GM23338 (cell line): Measurements from ENCODE around the gene SHISA8. TPM values are rescaled to one million over a fixed set of nuclear protein-coding genes. Genes with fewer than 3 reads are reported as not detected.

ENCODE experiments used
- CREB1 ChIP-seq: fragments of 250-450 bp; sonication (Bioruptor Pico); IDR thresholded peaks from 2 replicates; pipeline ENCODE4 v1.5.0; 2020; ENCODE audit warnings: low read depth, mild to moderate bottlenecking, moderate library complexity
- JUNB ChIP-seq: IDR thresholded peaks from one replicate; pipeline ENCODE4 v1.6.1; 2016; ENCODE audit warnings: antibody characterized with exemption; ENCODE audit not compliant: unreplicated experiment
- NANOG ChIP-seq: IDR thresholded peaks from 2 replicates; pipeline ENCODE4 v1.6.1; 2016; ENCODE audit warnings: antibody characterized with exemption, borderline replicate concordance
- POLR2AphosphoS5 ChIP-seq: IDR thresholded peaks from 2 replicates; pipeline ENCODE4 v1.6.1; 2016; ENCODE audit warnings: antibody characterized with exemption, low read depth
- ZNF114 ChIP-seq: fragments of 250-450 bp; sonication (Bioruptor Pico); IDR thresholded peaks from 2 replicates; pipeline ENCODE4 v1.5.0; 2020; ENCODE audit warnings: mild to moderate bottlenecking, moderate library complexity
- ZNF331 ChIP-seq: fragments of 250-450 bp; sonication (Bioruptor Pico); IDR thresholded peaks from 2 replicates; pipeline ENCODE4 v1.5.0; 2020; ENCODE audit warnings: low read depth, mild to moderate bottlenecking, moderate library complexity
- microRNA counts: library from miRNA; unstranded; fragments of <30 nt; microRNA quantifications from one replicate; lab custom pipeline; 2017
- microRNA-seq: library from miRNA; unstranded; fragments of <30 nt; microRNA quantifications from one replicate; pipeline ENCODE4, GENCODE V29; 2017
- polyA plus RNA-seq: library from polyadenylated mRNA; unstranded; fragments of >200 nt; fragmentation: Nextera tagmentation; extraction: Ambion mirVana; gene quantifications from 2 replicates; pipeline ENCODE4 v1.2.1, GENCODE V29; 2016
- small RNA-seq: library from RNA; depleted of rRNA; stranded (forward); fragments of <200 nt; gene quantifications from one replicate; pipeline ENCODE3, GENCODE V24; 2014; ENCODE audit warnings: low replicate concordance
- total RNA-seq: library from RNA; depleted of rRNA; stranded (reverse); fragments of >200 nt; shearing (Covaris generic); gene quantifications from 2 replicates; pipeline ENCODE4 v1.2.3, GENCODE V29; 2014; rRNA removed
- TF ChIP-seq, protein P1 (sequence below): IDR thresholded peaks from one replicate; pipeline ENCODE4 v1.6.1; 2018; ENCODE audit warnings: antibody characterized with exemption; ENCODE audit not compliant: unreplicated experiment
- TF ChIP-seq, protein P2 (sequence below), 2 experiments: fragments of 200-600 bp in 1 of 2; sonication (generic) in 1 of 2; conservative IDR thresholded peaks; 2 replicates each; pipeline versions ENCODE4 v1.5.1 to v1.6.1; 2016 to 2017; ENCODE audit warnings: antibody characterized with exemption in 2 of 2, low read depth in 2 of 2, mild to moderate bottlenecking in 2 of 2, moderate library complexity in 1 of 2
- TF ChIP-seq, protein P3 (sequence below): IDR thresholded peaks from 2 replicates; pipeline ENCODE4 v1.6.1; 2016; ENCODE audit warnings: antibody characterized with exemption

The SHISA8 gene
- total and polyA plus RNA-seq, 2 experiments from 2014 or later = 5.1 TPM; not detected in 1

DNA sequence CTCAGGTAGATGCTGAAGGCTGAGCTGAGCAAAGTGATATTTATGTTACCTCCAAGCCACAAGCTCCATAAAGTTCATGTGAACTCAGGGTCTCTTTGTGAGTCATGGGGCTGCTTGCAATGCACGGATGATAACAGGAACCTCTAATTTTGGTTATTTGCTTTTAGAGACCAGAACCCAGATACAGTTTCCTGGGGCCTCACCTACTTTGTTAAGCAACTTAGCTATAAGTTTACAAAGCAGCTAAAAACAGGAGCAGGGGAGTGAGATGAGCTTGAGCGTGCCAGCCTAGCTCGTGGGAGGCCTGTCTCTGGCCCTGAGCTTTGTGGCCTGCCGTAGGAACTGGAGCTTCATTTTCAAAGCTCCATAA lies 52.7 kb downstream of the SHISA8 start (continued):
- TF ChIP-seq, protein P1, sequence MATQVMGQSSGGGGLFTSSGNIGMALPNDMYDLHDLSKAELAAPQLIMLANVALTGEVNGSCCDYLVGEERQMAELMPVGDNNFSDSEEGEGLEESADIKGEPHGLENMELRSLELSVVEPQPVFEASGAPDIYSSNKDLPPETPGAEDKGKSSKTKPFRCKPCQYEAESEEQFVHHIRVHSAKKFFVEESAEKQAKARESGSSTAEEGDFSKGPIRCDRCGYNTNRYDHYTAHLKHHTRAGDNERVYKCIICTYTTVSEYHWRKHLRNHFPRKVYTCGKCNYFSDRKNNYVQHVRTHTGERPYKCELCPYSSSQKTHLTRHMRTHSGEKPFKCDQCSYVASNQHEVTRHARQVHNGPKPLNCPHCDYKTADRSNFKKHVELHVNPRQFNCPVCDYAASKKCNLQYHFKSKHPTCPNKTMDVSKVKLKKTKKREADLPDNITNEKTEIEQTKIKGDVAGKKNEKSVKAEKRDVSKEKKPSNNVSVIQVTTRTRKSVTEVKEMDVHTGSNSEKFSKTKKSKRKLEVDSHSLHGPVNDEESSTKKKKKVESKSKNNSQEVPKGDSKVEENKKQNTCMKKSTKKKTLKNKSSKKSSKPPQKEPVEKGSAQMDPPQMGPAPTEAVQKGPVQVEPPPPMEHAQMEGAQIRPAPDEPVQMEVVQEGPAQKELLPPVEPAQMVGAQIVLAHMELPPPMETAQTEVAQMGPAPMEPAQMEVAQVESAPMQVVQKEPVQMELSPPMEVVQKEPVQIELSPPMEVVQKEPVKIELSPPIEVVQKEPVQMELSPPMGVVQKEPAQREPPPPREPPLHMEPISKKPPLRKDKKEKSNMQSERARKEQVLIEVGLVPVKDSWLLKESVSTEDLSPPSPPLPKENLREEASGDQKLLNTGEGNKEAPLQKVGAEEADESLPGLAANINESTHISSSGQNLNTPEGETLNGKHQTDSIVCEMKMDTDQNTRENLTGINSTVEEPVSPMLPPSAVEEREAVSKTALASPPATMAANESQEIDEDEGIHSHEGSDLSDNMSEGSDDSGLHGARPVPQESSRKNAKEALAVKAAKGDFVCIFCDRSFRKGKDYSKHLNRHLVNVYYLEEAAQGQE = no peak
- no peak for TF ChIP-seq CREB1
- TF ChIP-seq NANOG = no peak
- TF ChIP-seq ZNF331 (CRISPR knock-in tag) = no peak
- TF ChIP-seq ZNF114 (CRISPR knock-in tag) = no peak
- no peak for TF ChIP-seq POLR2AphosphoS5
- TF ChIP-seq, protein P2, sequence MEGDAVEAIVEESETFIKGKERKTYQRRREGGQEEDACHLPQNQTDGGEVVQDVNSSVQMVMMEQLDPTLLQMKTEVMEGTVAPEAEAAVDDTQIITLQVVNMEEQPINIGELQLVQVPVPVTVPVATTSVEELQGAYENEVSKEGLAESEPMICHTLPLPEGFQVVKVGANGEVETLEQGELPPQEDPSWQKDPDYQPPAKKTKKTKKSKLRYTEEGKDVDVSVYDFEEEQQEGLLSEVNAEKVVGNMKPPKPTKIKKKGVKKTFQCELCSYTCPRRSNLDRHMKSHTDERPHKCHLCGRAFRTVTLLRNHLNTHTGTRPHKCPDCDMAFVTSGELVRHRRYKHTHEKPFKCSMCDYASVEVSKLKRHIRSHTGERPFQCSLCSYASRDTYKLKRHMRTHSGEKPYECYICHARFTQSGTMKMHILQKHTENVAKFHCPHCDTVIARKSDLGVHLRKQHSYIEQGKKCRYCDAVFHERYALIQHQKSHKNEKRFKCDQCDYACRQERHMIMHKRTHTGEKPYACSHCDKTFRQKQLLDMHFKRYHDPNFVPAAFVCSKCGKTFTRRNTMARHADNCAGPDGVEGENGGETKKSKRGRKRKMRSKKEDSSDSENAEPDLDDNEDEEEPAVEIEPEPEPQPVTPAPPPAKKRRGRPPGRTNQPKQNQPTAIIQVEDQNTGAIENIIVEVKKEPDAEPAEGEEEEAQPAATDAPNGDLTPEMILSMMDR (conservative IDR thresholded peaks at IDR 0.05; ENCODE audit: low read depth in 2 of 2) = no peak
- TF ChIP-seq JUNB = no peak
- TF ChIP-seq, protein P3, sequence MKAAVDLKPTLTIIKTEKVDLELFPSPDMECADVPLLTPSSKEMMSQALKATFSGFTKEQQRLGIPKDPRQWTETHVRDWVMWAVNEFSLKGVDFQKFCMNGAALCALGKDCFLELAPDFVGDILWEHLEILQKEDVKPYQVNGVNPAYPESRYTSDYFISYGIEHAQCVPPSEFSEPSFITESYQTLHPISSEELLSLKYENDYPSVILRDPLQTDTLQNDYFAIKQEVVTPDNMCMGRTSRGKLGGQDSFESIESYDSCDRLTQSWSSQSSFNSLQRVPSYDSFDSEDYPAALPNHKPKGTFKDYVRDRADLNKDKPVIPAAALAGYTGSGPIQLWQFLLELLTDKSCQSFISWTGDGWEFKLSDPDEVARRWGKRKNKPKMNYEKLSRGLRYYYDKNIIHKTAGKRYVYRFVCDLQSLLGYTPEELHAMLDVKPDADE = no peak

MicroRNA genes within 50 kb of the gene (microRNA counts, 767-probe panel; counts per million panel counts)
- microRNA hsa-miR-33a-5p (lab: Ali Mortazavi, UCI) = not detected

Small RNA genes within 50 kb of the gene (microRNA-seq; reads per million reads assigned to microRNA genes)
- 19.7 reads per million, percentile 44 among the genes with 10 or more reads in this experiment for gene MIR33A

Small RNA genes within 50 kb of the gene (small RNA-seq; reads per million reads assigned to genes)
- gene MIR33A = 1.4 reads per million, percentile 73 among the genes with 10 or more reads in this experiment

Other genes with a start within 250 kb of the SHISA8 start
- gene SNU13, start 226.2 kb downstream of the SHISA8 start, total RNA-seq = 163 and 193 TPM in 2 replicates
- gene SNU13, start 226.2 kb downstream of the SHISA8 start, polyA plus RNA-seq = 464 and 512 TPM in 2 replicates
- gene MEI1, start 215.6 kb downstream of the SHISA8 start, total RNA-seq = 0.27 and 0.28 TPM in 2 replicates
- 0.09 and 0.87 TPM in 2 replicates for gene MEI1, start 215.6 kb downstream of the SHISA8 start, polyA plus RNA-seq
- 21.0 and 24.5 TPM in 2 replicates for gene CCDC134, start 114.4 kb downstream of the SHISA8 start, total RNA-seq
- gene CCDC134, start 114.4 kb downstream of the SHISA8 start, polyA plus RNA-seq = 2.7 and 4.2 TPM in 2 replicates
- 147 and 163 TPM in 2 replicates for gene SREBF2, start 82.0 kb downstream of the SHISA8 start, total RNA-seq
- 48.7 and 49.8 TPM in 2 replicates for gene SREBF2, start 82.0 kb downstream of the SHISA8 start, polyA plus RNA-seq
- 0.97 and 1.7 TPM in 2 replicates for gene TNFRSF13C, start 11.7 kb upstream of the SHISA8 start, total RNA-seq
- 0.75 and 1.0 TPM in 2 replicates for gene TNFRSF13C, start 11.7 kb upstream of the SHISA8 start, polyA plus RNA-seq
- gene CENPM, start 32.1 kb upstream of the SHISA8 start, total RNA-seq = 40.0 and 61.6 TPM in 2 replicates
- 50.0 and 51.1 TPM in 2 replicates for gene CENPM, start 32.1 kb upstream of the SHISA8 start, polyA plus RNA-seq
- 28.4 and 30.7 TPM in 2 replicates for gene SEPTIN3, start 54.4 kb upstream of the SHISA8 start, total RNA-seq
- gene SEPTIN3, start 54.4 kb upstream of the SHISA8 start, polyA plus RNA-seq = 16.4 and 19.4 TPM in 2 replicates
- gene WBP2NL, start 83.7 kb upstream of the SHISA8 start, total RNA-seq = 0.14 and 0.39 TPM in 2 replicates
- not detected in 2 replicates for gene WBP2NL, start 83.7 kb upstream of the SHISA8 start, polyA plus RNA-seq
- 17.8 and 21.4 TPM in 2 replicates for gene NAGA, start 155.7 kb upstream of the SHISA8 start, total RNA-seq
- 6.3 and 6.6 TPM in 2 replicates for gene NAGA, start 155.7 kb upstream of the SHISA8 start, polyA plus RNA-seq
- gene PHETA2, start 159.2 kb upstream of the SHISA8 start, total RNA-seq = 5.9 and 7.6 TPM in 2 replicates
- gene PHETA2, start 159.2 kb upstream of the SHISA8 start, polyA plus RNA-seq = 3.8 and 4.5 TPM in 2 replicates
- gene SMDT1, start 164.6 kb upstream of the SHISA8 start, total RNA-seq = 4.9 and 5.2 TPM in 2 replicates
- 95.1 and 97.9 TPM in 2 replicates for gene SMDT1, start 164.6 kb upstream of the SHISA8 start, polyA plus RNA-seq
- 69.8 and 98.4 TPM in 2 replicates for gene NDUFA6, start 175.7 kb upstream of the SHISA8 start, total RNA-seq
- gene NDUFA6, start 175.7 kb upstream of the SHISA8 start, polyA plus RNA-seq = 428 and 433 TPM in 2 replicates
- gene CYP2D6, start 215.7 kb upstream of the SHISA8 start, total RNA-seq = 0.27 and 1.3 TPM in 2 replicates
- 0.56 and 1.2 TPM in 2 replicates for gene CYP2D6, start 215.7 kb upstream of the SHISA8 start, polyA plus RNA-seq